ENCODE results near the gene PTCRA. TPM values are rescaled to one million over a fixed set of nuclear protein-coding genes. Genes with fewer than 3 reads are reported as not detected.
A peak's percentile ranks its signal among the peaks of the same experiment; 100 is the strongest.
"Not testable (repeated sequence)": the region's sequence is repeated elsewhere in the genome, so short reads cannot be mapped to it uniquely, and the experiment has no call there.

Gene PTCRA
- total and polyA plus RNA-seq, 2 donors from 2014 or later, result not detected

DNA sequence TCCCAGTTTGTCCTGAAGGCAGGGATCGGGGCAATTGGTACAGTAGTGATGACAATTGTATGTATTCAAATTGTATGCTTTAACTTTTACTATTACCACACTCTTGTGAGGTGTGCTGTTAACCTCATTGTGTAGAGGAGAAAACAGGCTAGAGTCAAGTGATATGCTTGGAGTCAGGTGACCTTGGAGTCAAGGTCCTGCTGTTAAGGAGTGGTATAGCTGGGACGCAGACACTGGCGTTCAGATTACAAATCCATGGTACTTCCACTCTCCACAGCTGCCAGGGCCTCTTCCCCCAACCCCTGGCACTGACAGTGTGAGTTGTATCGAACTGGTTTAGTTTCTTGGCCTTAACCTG lies 23.9 kb downstream of the PTCRA start:
- TF ChIP-seq, protein P1, sequence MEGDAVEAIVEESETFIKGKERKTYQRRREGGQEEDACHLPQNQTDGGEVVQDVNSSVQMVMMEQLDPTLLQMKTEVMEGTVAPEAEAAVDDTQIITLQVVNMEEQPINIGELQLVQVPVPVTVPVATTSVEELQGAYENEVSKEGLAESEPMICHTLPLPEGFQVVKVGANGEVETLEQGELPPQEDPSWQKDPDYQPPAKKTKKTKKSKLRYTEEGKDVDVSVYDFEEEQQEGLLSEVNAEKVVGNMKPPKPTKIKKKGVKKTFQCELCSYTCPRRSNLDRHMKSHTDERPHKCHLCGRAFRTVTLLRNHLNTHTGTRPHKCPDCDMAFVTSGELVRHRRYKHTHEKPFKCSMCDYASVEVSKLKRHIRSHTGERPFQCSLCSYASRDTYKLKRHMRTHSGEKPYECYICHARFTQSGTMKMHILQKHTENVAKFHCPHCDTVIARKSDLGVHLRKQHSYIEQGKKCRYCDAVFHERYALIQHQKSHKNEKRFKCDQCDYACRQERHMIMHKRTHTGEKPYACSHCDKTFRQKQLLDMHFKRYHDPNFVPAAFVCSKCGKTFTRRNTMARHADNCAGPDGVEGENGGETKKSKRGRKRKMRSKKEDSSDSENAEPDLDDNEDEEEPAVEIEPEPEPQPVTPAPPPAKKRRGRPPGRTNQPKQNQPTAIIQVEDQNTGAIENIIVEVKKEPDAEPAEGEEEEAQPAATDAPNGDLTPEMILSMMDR (IDR thresholded peaks at IDR 0.05; ENCODE audit: borderline replicate concordance, extremely low read depth, insufficient read depth), result no peak
- peaks cover 0 to 19% (median 19%) of the 10 kb centered on the region in 3 donors for H3K36me3 ChIP-seq (ENCODE audit: control insufficient read depth in 2 of 3, insufficient read depth in 3 of 3, low read length in 3 of 3)

DNA sequence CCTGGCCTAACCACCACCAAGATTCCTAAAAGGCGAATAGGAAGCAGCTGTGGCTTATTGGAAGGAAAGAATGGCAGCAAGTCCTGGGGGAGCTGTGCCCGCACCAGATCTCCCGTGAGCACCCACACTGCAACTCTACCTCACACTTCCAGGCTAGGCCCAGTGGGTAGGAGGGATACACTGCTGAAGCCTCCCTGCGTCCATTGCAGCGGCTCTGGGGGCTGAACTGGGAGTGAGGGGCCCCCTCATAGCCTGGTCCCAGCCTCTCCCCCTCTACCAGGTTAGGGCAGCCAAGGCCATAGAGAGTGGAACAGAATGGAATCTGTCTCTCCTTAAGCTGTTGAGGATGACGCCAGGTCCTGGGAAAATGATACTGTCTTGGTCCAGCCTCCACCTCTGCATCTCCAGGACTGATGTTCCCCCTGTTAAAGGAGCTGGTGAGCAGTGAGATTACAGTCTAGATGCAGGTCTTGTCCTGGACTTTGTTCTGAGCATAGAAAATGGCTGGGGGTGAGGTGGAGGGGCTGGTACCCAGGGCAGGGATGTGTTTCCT lies 24.7 kb downstream of the PTCRA start:
- H3K4me1 ChIP-seq (ENCODE audit: control insufficient read depth in 2 of 3, insufficient read depth in 2 of 3, low read depth in 1 of 3, low read length in 3 of 3), result no peaks in the 10 kb centered on the region
- no peaks in the 10 kb centered on the region for H3K9me3 ChIP-seq (ENCODE audit: control insufficient read depth in 2 of 3, insufficient read depth in 1 of 3, low read length in 3 of 3)
- H3K27me3 ChIP-seq (ENCODE audit: control insufficient read depth, insufficient read depth, low read length), result no peaks in the 10 kb centered on the region
- DNase-seq (peak in 1 of 5 donors; percentile 32), FAIRE-seq (no peak)
- peaks cover 0 to 16% (median 15%) of the 10 kb centered on the region in 3 donors for H3K36me3 ChIP-seq (ENCODE audit: control insufficient read depth in 2 of 3, insufficient read depth in 3 of 3, low read length in 3 of 3)
- intact Hi-C loops (cut with DNase I), result no loop called here
- TF ChIP-seq, protein P1 (IDR thresholded peaks at IDR 0.05; ENCODE audit: borderline replicate concordance, extremely low read depth, insufficient read depth), result no peak
- no peak overlapping the region for H3K9ac ChIP-seq (ENCODE audit: low read length in 3 of 3)
- no peak overlapping the region for H3K4me3 ChIP-seq (ENCODE audit: low read length in 3 of 3)
- H3K27ac ChIP-seq (ENCODE audit: low read depth in 2 of 2, low read length in 2 of 2), result no peak overlapping the region

More for the DNA sequence above, 23.9 kb downstream of the PTCRA start:
- Histone ChIP-seq H3K9ac (ENCODE audit: low read length in 3 of 3) (no peak overlapping the region), H3K4me1 (ENCODE audit: control insufficient read depth in 2 of 3, insufficient read depth in 2 of 3, low read depth in 1 of 3, low read length in 3 of 3) (no peaks in the 10 kb centered on the region), H3K9me3 (ENCODE audit: control insufficient read depth in 2 of 3, insufficient read depth in 1 of 3, low read length in 3 of 3) (no peaks in the 10 kb centered on the region), H3K27me3 (ENCODE audit: control insufficient read depth, insufficient read depth, low read length) (no peaks in the 10 kb centered on the region), H3K4me3 (ENCODE audit: low read length in 3 of 3) (no peak overlapping the region), H3K27ac (ENCODE audit: low read depth in 2 of 2, low read length in 2 of 2) (no peak overlapping the region)
- DNase-seq, result peak in 1 of 5 donors; percentile 1
- FAIRE-seq, result no peak
- intact Hi-C loops (cut with DNase I), result no loop called here

- not testable (repeated sequence) for H3K4me1 ChIP-seq (ENCODE audit: control insufficient read depth in 2 of 3, insufficient read depth in 2 of 3, low read depth in 1 of 3, low read length in 3 of 3); FAIRE-seq
Measured at GRCh38 chr6:42941356-42941755, 25.5 kb downstream of the PTCRA start.

DNA sequence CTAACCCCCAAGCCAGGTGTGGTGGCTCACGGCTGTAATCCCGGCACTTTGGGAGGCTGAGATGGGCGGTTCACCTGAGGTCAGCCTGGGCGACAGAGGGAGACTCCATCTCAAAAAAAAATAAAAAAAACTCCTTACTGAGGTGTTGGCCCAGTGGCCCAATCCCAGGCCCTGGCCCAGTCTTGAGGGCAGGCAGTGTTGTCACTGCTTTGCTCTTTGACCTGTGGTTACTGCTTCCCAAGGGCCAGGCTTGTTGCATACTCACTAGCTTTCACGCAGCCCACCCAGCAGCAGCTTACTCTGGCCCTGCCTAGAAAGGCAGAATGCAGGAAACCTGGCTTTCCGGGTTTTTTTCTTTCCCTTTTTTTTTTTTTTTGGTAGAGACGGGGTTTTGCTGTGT lies 26.6 kb downstream of the PTCRA start:
- Histone ChIP-seq H3K4me3 (ENCODE audit: low read length in 3 of 3) (no peak overlapping the region), H3K9ac (ENCODE audit: low read length in 3 of 3) (no peak overlapping the region), H3K4me1 (ENCODE audit: control insufficient read depth in 2 of 3, insufficient read depth in 2 of 3, low read depth in 1 of 3, low read length in 3 of 3) (no peaks in the 10 kb centered on the region), H3K36me3 (ENCODE audit: control insufficient read depth in 2 of 3, insufficient read depth in 3 of 3, low read length in 3 of 3) (peaks cover 0 to 9% (median 0%) of the 10 kb centered on the region in 3 donors), H3K27ac (ENCODE audit: low read depth in 2 of 2, low read length in 2 of 2) (no peak overlapping the region), H3K9me3 (ENCODE audit: control insufficient read depth in 2 of 3, insufficient read depth in 1 of 3, low read length in 3 of 3) (no peaks in the 10 kb centered on the region), H3K27me3 (ENCODE audit: control insufficient read depth, insufficient read depth, low read length) (no peaks in the 10 kb centered on the region)
- TF ChIP-seq, protein P1 (IDR thresholded peaks at IDR 0.05; ENCODE audit: borderline replicate concordance, extremely low read depth, insufficient read depth), result no peak
- DNase-seq, result peak in 1 of 5 donors; percentile 15
- FAIRE-seq, result no peak
- intact Hi-C loops (cut with DNase I), result no loop called here

More at GRCh38 chr6:42941356-42941755, 25.5 kb downstream of the PTCRA start:
- H3K36me3 ChIP-seq (ENCODE audit: control insufficient read depth in 2 of 3, insufficient read depth in 3 of 3, low read length in 3 of 3); DNase-seq; H3K9me3 ChIP-seq (ENCODE audit: control insufficient read depth in 2 of 3, insufficient read depth in 1 of 3, low read length in 3 of 3); intact Hi-C loops (cut with DNase I); H3K4me3 ChIP-seq (ENCODE audit: low read length in 3 of 3); H3K9ac ChIP-seq (ENCODE audit: low read length in 3 of 3); H3K27ac ChIP-seq (ENCODE audit: low read depth in 2 of 2, low read length in 2 of 2); H3K27me3 ChIP-seq (ENCODE audit: control insufficient read depth, insufficient read depth, low read length): not testable (repeated sequence)
